MCF 10A (cell line): ENCODE data around the gene LTB4R2. TPM values are rescaled to one million over a fixed set of nuclear protein-coding genes. Genes with fewer than 3 reads are reported as not detected.

Experiments
- BruUV-seq: library from RNA; stranded (reverse); fragments of 400-500 nt; replicated peaks from 2 replicates; lab custom pipeline; 2021; lab: Mats Ljungman, UMichigan
- CTCF ChIA-PET: fragments of 300-600 bp; sonication (Branson Sonifier 250); formaldehyde crosslinking; extraction: SDS; loops from one replicate; lab custom pipeline; 2021; ENCODE audit warnings: antibody characterized with exemption, inconsistent platforms; lab: Yijun Ruan, JAX
- POLR2A ChIA-PET: fragments of 300-600, 350-650 bp; sonication (Branson Sonifier 250); formaldehyde crosslinking; extraction: SDS; loops from one replicate; lab custom pipeline; 2020; ENCODE audit warnings: antibody characterized with exemption, inconsistent platforms; lab: Yijun Ruan, JAX
- DNase-seq: peaks from one replicate; pipeline ENCODE4 v3.0.0-alpha.2; 2018; ENCODE audit not compliant: unreplicated experiment
- H3K27ac Mint-ChIP-seq: one replicate; pipeline ENCODE4 v1.8.0; 2022; ENCODE audit warnings: mild to moderate bottlenecking, low read depth, mixed read lengths; ENCODE audit not compliant: unreplicated experiment
- H3K27me3 Mint-ChIP-seq: one replicate; pipeline ENCODE4 v1.8.0; 2022; ENCODE audit warnings: mixed read lengths; ENCODE audit not compliant: insufficient read depth, unreplicated experiment
- H3K36me3 Mint-ChIP-seq: one replicate; pipeline ENCODE4 v1.8.0; 2022; ENCODE audit warnings: mild to moderate bottlenecking, moderate library complexity, mixed read lengths; ENCODE audit not compliant: insufficient read depth, unreplicated experiment
- H3K4me1 Mint-ChIP-seq: one replicate; pipeline ENCODE4 v1.8.0; 2022; ENCODE audit warnings: mixed read lengths; ENCODE audit not compliant: insufficient read depth, unreplicated experiment
- H3K4me3 Mint-ChIP-seq: one replicate; pipeline ENCODE4 v1.8.0; 2022; ENCODE audit warnings: mild to moderate bottlenecking, moderate library complexity, mixed read lengths; ENCODE audit not compliant: unreplicated experiment
- H3K9me3 Mint-ChIP-seq: one replicate; pipeline ENCODE4 v1.8.0; 2022; ENCODE audit warnings: mixed read lengths; ENCODE audit not compliant: unreplicated experiment
- intact Hi-C: fragments of 100-400 bp; cut with micrococcal nuclease; formaldehyde crosslinking; loops from 2 replicates; pipeline ENCODE4 v1.14.1; 2022
- total RNA-seq: library from RNA; stranded (reverse); gene quantifications from 2 replicates; pipeline ENCODE4 v1.2.3, GENCODE V29; 2022
- TF ChIP-seq, protein P1 (sequence below): fragments of 200-600 bp; IDR thresholded peaks from one replicate; pipeline ENCODE4 v1.8.0; 2022; ENCODE audit warnings: antibody characterized with exemption, mild to moderate bottlenecking; ENCODE audit not compliant: unreplicated experiment

The LTB4R2 gene
- total RNA-seq, 1 experiment from 2014 or later: 21.7 TPM

DNA sequence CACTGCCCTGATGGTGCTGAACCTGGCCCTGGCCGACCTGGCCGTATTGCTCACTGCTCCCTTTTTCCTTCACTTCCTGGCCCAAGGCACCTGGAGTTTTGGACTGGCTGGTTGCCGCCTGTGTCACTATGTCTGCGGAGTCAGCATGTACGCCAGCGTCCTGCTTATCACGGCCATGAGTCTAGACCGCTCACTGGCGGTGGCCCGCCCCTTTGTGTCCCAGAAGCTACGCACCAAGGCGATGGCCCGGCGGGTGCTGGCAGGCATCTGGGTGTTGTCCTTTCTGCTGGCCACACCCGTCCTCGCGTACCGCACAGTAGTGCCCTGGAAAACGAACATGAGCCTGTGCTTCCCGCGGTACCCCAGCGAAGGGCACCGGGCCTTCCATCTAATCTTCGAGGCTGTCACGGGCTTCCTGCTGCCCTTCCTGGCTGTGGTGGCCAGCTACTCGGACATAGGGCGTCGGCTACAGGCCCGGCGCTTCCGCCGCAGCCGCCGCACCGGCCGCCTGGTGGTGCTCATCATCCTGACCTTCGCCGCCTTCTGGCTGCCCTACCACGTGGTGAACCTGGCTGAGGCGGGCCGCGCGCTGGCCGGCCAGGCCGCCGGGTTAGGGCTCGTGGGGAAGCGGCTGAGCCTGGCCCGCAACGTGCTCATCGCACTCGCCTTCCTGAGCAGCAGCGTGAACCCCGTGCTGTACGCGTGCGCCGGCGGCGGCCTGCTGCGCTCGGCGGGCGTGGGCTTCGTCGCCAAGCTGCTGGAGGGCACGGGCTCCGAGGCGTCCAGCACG lies 6.1 kb downstream of the LTB4R2 start:
- BruUV-seq: no TSS peak
- ChIA-PET POLR2A (interaction anchor here (1.6 kb wide), 1 partner anchor 170 kb away, joined by 4 read pairs; the partner anchor contains the start of gene PSME2), CTCF (interaction anchor here (1.5 to 1.8 kb wide), 2 partner anchors 9 to 19 kb away, joined by 8 read pairs; partner anchors contain the start of gene CIDEB)
- Mint-ChIP-seq H3K4me1 (peaks cover 20% of the 10 kb centered on the region), H3K27me3 (peaks cover 23% of the 10 kb centered on the region), H3K36me3 (peaks cover 16% of the 10 kb centered on the region), H3K4me3 (no peak overlapping the region), H3K9me3 (no peaks in the 10 kb centered on the region), H3K27ac (no peak overlapping the region)
- intact Hi-C loops: no loop called here
- DNase-seq: no peak
- TF ChIP-seq, protein P1, sequence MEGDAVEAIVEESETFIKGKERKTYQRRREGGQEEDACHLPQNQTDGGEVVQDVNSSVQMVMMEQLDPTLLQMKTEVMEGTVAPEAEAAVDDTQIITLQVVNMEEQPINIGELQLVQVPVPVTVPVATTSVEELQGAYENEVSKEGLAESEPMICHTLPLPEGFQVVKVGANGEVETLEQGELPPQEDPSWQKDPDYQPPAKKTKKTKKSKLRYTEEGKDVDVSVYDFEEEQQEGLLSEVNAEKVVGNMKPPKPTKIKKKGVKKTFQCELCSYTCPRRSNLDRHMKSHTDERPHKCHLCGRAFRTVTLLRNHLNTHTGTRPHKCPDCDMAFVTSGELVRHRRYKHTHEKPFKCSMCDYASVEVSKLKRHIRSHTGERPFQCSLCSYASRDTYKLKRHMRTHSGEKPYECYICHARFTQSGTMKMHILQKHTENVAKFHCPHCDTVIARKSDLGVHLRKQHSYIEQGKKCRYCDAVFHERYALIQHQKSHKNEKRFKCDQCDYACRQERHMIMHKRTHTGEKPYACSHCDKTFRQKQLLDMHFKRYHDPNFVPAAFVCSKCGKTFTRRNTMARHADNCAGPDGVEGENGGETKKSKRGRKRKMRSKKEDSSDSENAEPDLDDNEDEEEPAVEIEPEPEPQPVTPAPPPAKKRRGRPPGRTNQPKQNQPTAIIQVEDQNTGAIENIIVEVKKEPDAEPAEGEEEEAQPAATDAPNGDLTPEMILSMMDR: no peak

DNA sequence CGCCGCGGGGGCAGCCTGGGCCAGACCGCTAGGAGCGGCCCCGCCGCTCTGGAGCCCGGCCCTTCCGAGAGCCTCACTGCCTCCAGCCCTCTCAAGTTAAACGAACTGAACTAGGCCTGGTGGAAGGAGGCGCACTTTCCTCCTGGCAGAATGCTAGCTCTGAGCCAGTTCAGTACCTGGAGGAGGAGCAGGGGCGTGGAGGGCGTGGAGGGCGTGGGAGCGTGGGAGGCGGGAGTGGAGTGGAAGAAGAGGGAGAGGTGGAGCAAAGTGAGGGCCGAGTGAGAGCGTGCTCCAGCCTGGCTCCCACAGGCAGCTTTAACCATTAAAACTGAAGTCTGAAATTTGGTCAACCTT lies 6.6 kb downstream of the LTB4R2 start:
- peaks cover 16% of the 10 kb centered on the region for H3K36me3 Mint-ChIP-seq
- H3K9me3 Mint-ChIP-seq: no peaks in the 10 kb centered on the region
- peaks cover 23% of the 10 kb centered on the region for H3K27me3 Mint-ChIP-seq
- TF ChIP-seq, protein P1: no peak
- DNase-seq: no peak
- BruUV-seq: no TSS peak
- H3K4me3 Mint-ChIP-seq: no peak overlapping the region
- H3K4me1 Mint-ChIP-seq: peaks cover 20% of the 10 kb centered on the region
- ChIA-PET POLR2A (interaction anchor here (1.6 kb wide), 1 partner anchor 170 kb away, joined by 4 read pairs; the partner anchor contains the start of gene PSME2), CTCF (interaction anchor here (0.6 to 1.8 kb wide), 4 partner anchors 9 to 115 kb away, joined by 4 to 8 read pairs (median 6); partner anchors contain the start of gene CIDEB)
- no peak overlapping the region for H3K27ac Mint-ChIP-seq
- intact Hi-C loops: no loop called here

DNA sequence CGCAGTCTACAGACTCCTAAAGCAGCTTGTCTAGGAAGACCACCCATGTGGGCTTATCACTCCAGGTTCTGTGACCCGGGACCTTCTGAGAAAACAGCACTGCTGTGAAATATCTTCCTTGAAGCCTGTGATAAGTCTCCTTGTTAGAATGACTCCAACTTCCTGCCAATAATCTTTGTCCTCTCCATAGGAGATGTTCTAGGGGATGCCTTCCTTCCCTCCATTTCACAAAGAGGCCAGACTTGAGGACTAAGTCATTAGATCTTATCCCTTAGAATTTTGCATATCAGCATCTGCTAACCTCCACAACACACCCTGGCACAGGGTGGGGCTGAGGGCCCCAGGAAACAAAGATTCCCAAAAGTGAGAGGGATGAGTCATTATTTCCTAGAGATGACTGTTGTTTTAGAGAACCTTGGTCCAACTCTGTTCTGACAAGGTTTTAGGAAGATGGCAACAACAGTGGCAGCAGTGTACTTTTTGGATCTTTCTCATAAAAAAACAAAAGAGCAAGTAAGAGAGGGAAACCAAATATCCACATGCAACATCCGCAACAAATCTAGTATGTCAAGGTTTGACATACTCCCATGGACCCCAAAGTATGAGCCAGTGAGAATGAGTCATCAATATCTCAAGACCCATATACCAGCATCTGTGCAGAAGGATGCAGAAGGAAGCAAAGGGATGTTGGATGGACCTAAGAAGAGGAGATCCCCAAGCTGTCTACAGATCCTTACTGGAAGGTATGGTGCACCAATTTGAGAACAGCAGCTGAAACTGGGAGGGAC lies 7.4 kb downstream of the LTB4R2 start:
- peaks cover 20% of the 10 kb centered on the region for H3K4me1 Mint-ChIP-seq
- DNase-seq: peak; percentile 77
- TF ChIP-seq, protein P1: no peak
- peak overlapping the region; percentile 8 for H3K4me3 Mint-ChIP-seq
- no TSS peak for BruUV-seq
- no peaks in the 10 kb centered on the region for H3K9me3 Mint-ChIP-seq
- H3K36me3 Mint-ChIP-seq: peaks cover 10% of the 10 kb centered on the region
- POLR2A ChIA-PET: interaction anchor here (0.9 to 1.6 kb wide), 5 partner anchors 9 to 171 kb away, joined by 3 to 4 read pairs (median 3); partner anchors contain the start of genes CBLN3, CIDEB, KHNYN and PSME2
- peaks cover 23% of the 10 kb centered on the region for H3K27me3 Mint-ChIP-seq
- peak overlapping the region; percentile 79 for H3K27ac Mint-ChIP-seq
- CTCF ChIA-PET: interaction anchor here (0.6 to 5.1 kb wide), 8 partner anchors 9 to 114 kb away, joined by 3 to 53 read pairs (median 8); partner anchors contain the start of genes ADCY4 and CIDEB
- intact Hi-C loops: no loop called here
